ENCODE data around the gene NRXN3. TPM values are rescaled to one million over a fixed set of nuclear protein-coding genes. Genes with fewer than 3 reads are reported as not detected.

The NRXN3 gene
- total and polyA plus RNA-seq, 2 experiments from 2014 or later: 0.08 to 0.11 TPM

DNA sequence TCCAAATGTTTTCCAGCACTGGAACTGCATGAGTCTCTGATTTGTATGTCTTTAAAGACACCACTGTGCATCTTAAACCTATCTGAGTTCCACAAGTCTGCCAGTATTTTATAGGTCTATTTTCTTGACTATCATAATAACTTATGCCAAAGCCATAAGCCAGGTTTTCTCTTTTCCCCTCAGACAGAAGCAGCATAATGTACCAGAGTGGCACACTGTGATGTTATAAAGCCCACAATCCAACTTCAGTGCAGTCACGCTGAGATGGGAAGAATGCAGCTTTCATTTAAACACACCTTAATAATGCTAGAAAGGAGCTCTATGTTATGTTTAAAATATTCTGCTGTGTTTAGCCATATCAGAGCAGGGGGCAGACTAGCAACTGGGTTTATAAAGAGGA is 1117.8 kb downstream of the NRXN3 start:
- DNase-seq: no peak
- TF ChIP-seq EZH2 (IDR thresholded peaks at IDR 0.05; ENCODE audit: insufficient read depth, poor library complexity, severe bottlenecking): no peak
- no peak for TF ChIP-seq EZH2phosphoT487 (IDR thresholded peaks at IDR 0.05; ENCODE audit: insufficient read depth, low read depth)
- H3K9ac ChIP-seq: no peak overlapping the region
- no peaks in the 10 kb centered on the region; the same call in 1 of the 2 replicates for H3K27me3 ChIP-seq (replicated peaks; ENCODE audit: insufficient read depth)
- H3K36me3 ChIP-seq (ENCODE audit: low read depth): no peaks in the 10 kb centered on the region
- no peaks in the 10 kb centered on the region for H3K79me2 ChIP-seq (ENCODE audit: insufficient read depth)
- 23 to 32% methylated on average over 1 of the region's 1 CpG for whole genome bisulfite sequencing, 2 experiments (ENCODE audit: low coverage in 1 of 2, low lambda C conversion rate in 2 of 2, missing lambda C conversion rate in 2 of 2)
- in situ Hi-C loops (cut with MboI): no loop called here
- H3K4me3 ChIP-seq: no peak overlapping the region
- no peak overlapping the region for H3K4me2 ChIP-seq (ENCODE audit: unreplicated experiment)
- H3K27ac ChIP-seq: no peak overlapping the region
- H2AFZ ChIP-seq: no peak overlapping the region
- H3K4me1 ChIP-seq (ENCODE audit: insufficient read depth): no peaks in the 10 kb centered on the region
- H4K20me1 ChIP-seq (ENCODE audit: insufficient read depth): no peaks in the 10 kb centered on the region
- no peaks in the 10 kb centered on the region for H3K9me3 ChIP-seq (ENCODE audit: low read depth)
- H3F3A ChIP-seq (ENCODE audit: insufficient read depth): no peaks in the 10 kb centered on the region
- no peaks in the 10 kb centered on the region for H3K9me2 ChIP-seq (ENCODE audit: insufficient read depth)

DNA sequence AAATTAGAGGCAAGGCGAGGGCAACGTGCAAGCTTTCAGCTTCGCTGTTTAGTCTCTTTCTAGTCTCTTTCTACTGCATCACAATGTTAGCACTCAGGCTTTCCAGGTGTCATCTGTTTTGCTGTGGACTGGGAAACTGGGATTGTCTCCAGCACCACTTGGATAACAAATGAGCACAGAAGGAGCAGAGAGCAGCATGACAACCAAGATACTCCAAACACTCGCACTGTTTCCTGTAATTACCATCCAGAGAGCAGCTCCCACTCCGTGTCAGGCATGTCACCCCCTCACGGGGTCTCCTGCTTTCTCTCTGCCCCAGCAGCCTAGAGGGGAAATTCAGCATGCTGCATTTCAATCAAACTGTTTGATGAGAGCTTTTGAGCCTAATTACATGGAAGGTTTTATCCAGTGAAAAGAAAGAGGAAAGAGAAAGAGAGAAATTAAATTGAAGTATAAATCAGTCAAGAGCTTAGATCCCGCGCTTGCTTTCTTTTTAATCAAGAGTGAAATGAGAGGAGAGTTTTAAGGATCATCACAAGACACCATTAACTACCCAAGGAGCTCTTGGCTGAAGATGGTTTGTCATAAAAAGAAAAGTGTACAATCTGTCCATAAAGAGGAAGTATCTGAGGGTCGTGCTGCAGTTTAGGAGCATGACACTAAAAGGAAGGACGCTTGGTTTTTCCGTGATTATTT is 1123.5 kb downstream of the NRXN3 start:
- in situ Hi-C loops (cut with MboI): no loop called here
- Histone ChIP-seq H2AFZ (no peak overlapping the region), H3K4me3 (no peak overlapping the region), H3K4me1 (ENCODE audit: insufficient read depth) (no peaks in the 10 kb centered on the region), H3K36me3 (ENCODE audit: low read depth) (no peaks in the 10 kb centered on the region), H3F3A (ENCODE audit: insufficient read depth) (no peaks in the 10 kb centered on the region), H3K9me3 (ENCODE audit: low read depth) (no peaks in the 10 kb centered on the region), H3K27me3 (replicated peaks; ENCODE audit: insufficient read depth) (no peaks in the 10 kb centered on the region), H3K9me2 (ENCODE audit: insufficient read depth) (no peaks in the 10 kb centered on the region), H3K4me2 (ENCODE audit: unreplicated experiment) (no peak overlapping the region), H3K27ac (no peak overlapping the region), H3K9ac (no peak overlapping the region), H3K79me2 (ENCODE audit: insufficient read depth) (no peaks in the 10 kb centered on the region), H4K20me1 (ENCODE audit: insufficient read depth) (no peaks in the 10 kb centered on the region)
- TF ChIP-seq EZH2 (IDR thresholded peaks at IDR 0.05; ENCODE audit: insufficient read depth, poor library complexity, severe bottlenecking) (no peak), EZH2phosphoT487 (IDR thresholded peaks at IDR 0.05; ENCODE audit: insufficient read depth, low read depth) (no peak)
- WGBS, 2 experiments (ENCODE audit: low coverage in 1 of 2, low lambda C conversion rate in 2 of 2, missing lambda C conversion rate in 2 of 2): 24 to 29% methylated on average over 11 of the region's 11 CpGs
- DNase-seq: no peak

DNA sequence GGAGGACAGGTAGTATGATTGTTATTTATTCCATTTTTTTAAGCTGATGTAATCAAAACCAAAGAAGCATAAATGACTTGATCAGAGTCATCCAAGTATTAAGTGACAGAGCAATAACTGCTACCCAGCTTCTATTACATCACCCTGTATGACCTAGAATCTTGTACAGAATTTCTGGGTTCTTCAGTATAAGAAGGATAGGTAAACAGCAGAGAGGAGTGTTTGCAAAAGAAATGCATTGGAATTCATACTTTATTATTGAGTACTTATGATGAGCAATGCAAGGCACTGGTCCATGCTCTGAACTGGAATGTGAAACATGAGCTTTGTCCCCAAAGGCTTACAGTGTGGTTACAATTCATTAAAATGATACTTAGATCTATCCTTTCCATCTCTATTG is 1124.3 kb downstream of the NRXN3 start:
- Histone ChIP-seq H3K4me2 (ENCODE audit: unreplicated experiment) (no peak overlapping the region), H3K9me2 (ENCODE audit: insufficient read depth) (no peaks in the 10 kb centered on the region)
- DNase-seq: no peak

DNA sequence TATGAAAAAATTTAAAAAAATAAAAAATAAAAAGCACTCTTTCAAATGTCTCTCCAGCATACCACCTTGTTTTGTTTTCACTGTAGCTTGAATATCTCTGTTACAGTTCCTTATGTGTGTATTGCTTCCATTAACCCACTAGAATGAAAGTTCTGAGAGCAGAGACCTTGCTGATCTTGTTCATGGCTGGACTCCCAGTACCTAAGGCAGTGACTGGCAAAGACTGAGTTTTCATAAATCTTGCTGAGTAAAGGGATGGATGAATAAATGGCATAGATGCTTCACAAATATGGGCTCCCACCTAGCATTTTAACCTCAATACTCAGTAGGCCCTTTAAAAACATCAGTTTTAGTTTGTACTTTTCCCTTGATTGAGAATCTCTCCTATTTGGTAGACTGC is 1125.2 kb downstream of the NRXN3 start:
- Histone ChIP-seq H3K4me2 (ENCODE audit: unreplicated experiment) (no peak overlapping the region), H3K9ac (no peak overlapping the region), H3K9me3 (ENCODE audit: low read depth) (no peaks in the 10 kb centered on the region), H3K9me2 (ENCODE audit: insufficient read depth) (no peaks in the 10 kb centered on the region), H3K4me3 (no peak overlapping the region), H3K27ac (no peak overlapping the region), H3K27me3 (replicated peaks; ENCODE audit: insufficient read depth) (no peaks in the 10 kb centered on the region), H4K20me1 (ENCODE audit: insufficient read depth) (no peaks in the 10 kb centered on the region), H3F3A (ENCODE audit: insufficient read depth) (no peaks in the 10 kb centered on the region), H3K79me2 (ENCODE audit: insufficient read depth) (no peaks in the 10 kb centered on the region), H3K4me1 (ENCODE audit: insufficient read depth) (no peaks in the 10 kb centered on the region), H2AFZ (no peak overlapping the region), H3K36me3 (ENCODE audit: low read depth) (no peaks in the 10 kb centered on the region)
- in situ Hi-C loops (cut with MboI): no loop called here
- TF ChIP-seq EZH2phosphoT487 (IDR thresholded peaks at IDR 0.05; ENCODE audit: insufficient read depth, low read depth) (no peak), EZH2 (IDR thresholded peaks at IDR 0.05; ENCODE audit: insufficient read depth, poor library complexity, severe bottlenecking) (no peak)
- DNase-seq: no peak

More for the DNA sequence above, 1124.3 kb downstream of the NRXN3 start:
- Histone ChIP-seq H3K27me3 (replicated peaks; ENCODE audit: insufficient read depth) (no peaks in the 10 kb centered on the region), H3K4me1 (ENCODE audit: insufficient read depth) (no peaks in the 10 kb centered on the region), H3K79me2 (ENCODE audit: insufficient read depth) (no peaks in the 10 kb centered on the region), H3K9ac (no peak overlapping the region), H3K27ac (no peak overlapping the region), H3K4me3 (no peak overlapping the region), H3K36me3 (ENCODE audit: low read depth) (no peaks in the 10 kb centered on the region), H3F3A (ENCODE audit: insufficient read depth) (no peaks in the 10 kb centered on the region), H3K9me3 (ENCODE audit: low read depth) (no peaks in the 10 kb centered on the region), H4K20me1 (ENCODE audit: insufficient read depth) (no peaks in the 10 kb centered on the region), H2AFZ (no peak overlapping the region)
- TF ChIP-seq EZH2 (IDR thresholded peaks at IDR 0.05; ENCODE audit: insufficient read depth, poor library complexity, severe bottlenecking) (no peak), EZH2phosphoT487 (IDR thresholded peaks at IDR 0.05; ENCODE audit: insufficient read depth, low read depth) (no peak)
- in situ Hi-C loops (cut with MboI): no loop called here

DNA sequence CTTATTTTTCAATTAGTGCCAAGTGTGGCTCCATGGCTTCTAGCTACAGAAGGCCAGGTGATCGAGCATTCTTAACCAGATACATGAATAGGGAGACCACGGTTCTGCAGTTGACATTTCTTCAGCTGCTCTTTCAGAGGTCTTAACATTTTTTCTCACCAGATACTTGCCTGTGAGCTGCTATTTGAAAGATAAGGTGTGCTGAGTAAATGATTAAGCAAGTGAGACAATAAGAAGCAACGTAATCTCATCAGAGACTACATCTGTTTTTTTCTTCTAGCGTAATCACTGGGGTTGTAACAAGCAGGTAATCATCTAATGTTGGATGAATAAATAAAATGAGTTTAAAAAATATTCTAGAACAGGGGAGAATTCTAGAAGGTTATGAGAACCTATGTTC is 1128.2 kb downstream of the NRXN3 start:
- Histone ChIP-seq H4K20me1 (ENCODE audit: insufficient read depth) (no peaks in the 10 kb centered on the region), H3K4me1 (ENCODE audit: insufficient read depth) (no peaks in the 10 kb centered on the region), H3K9me3 (ENCODE audit: low read depth) (no peaks in the 10 kb centered on the region), H3K79me2 (ENCODE audit: insufficient read depth) (no peaks in the 10 kb centered on the region), H3K4me3 (no peak overlapping the region), H3K36me3 (ENCODE audit: low read depth) (no peaks in the 10 kb centered on the region), H3K9me2 (ENCODE audit: insufficient read depth) (no peaks in the 10 kb centered on the region), H3K4me2 (ENCODE audit: unreplicated experiment) (no peak overlapping the region), H2AFZ (no peak overlapping the region), H3K27ac (no peak overlapping the region), H3K9ac (no peak overlapping the region), H3K27me3 (replicated peaks; ENCODE audit: insufficient read depth) (no peaks in the 10 kb centered on the region), H3F3A (ENCODE audit: insufficient read depth) (no peaks in the 10 kb centered on the region)
- DNase-seq: no peak
- in situ Hi-C loops (cut with MboI): no loop called here
- TF ChIP-seq EZH2 (IDR thresholded peaks at IDR 0.05; ENCODE audit: insufficient read depth, poor library complexity, severe bottlenecking): no peak
- TF ChIP-seq EZH2phosphoT487 (IDR thresholded peaks at IDR 0.05; ENCODE audit: insufficient read depth, low read depth): no peak
- WGBS, 2 experiments (ENCODE audit: low coverage in 1 of 2, low lambda C conversion rate in 2 of 2, missing lambda C conversion rate in 2 of 2): 19 to 21% methylated on average over 4 of the region's 4 CpGs
